Heart left ventricle (tissue), 16 donors: ENCODE measurements around the gene GSAP. TPM values are rescaled to one million over a fixed set of nuclear protein-coding genes. Genes with fewer than 3 reads are reported as not detected.

Experiments
- ATAC-seq, 4 donors: fragments of 200-7000 bp; cut with Tn5 transposase; one replicate each; pipeline ENCODE4 v1.9.1; 2020 to 2022; ENCODE audit warnings: moderate library complexity in 4 of 4, mild to moderate bottlenecking in 3 of 4, moderate number of reproducible peaks in 1 of 4
- DNase-seq, 5 donors: peaks; one replicate each; pipeline ENCODE4 v3.0.0-alpha.2; 2020
- H3K27ac ChIP-seq, 12 donors: fragments of 200-600 bp; sonication (generic) in 4 of 12; one replicate each; pipeline versions ENCODE4 v1.5.0 to v1.8.0; 2016 to 2022; ENCODE audit warnings: mild to moderate bottlenecking in 2 of 12
- H3K27me3 ChIP-seq, 9 donors: fragments of 200-600 bp; sonication (generic) in 2 of 9; one replicate each; pipeline versions ENCODE4 v1.5.1 to v1.8.0; 2016 to 2022; ENCODE audit warnings: mild to moderate bottlenecking in 3 of 9
- H3K36me3 ChIP-seq, 9 donors: fragments of 200-600 bp; sonication (generic) in 2 of 9; one replicate each; pipeline versions ENCODE4 v1.5.0 to v1.8.0; 2018 to 2022; ENCODE audit warnings: mild to moderate bottlenecking in 2 of 9
- H3K4me1 ChIP-seq, 12 donors: fragments of 200-600 bp; sonication (generic) in 4 of 12; one replicate each; pipeline versions ENCODE4 v1.5.0 to v1.8.0; 2016 to 2022; ENCODE audit warnings: mild to moderate bottlenecking in 3 of 12
- H3K4me3 ChIP-seq, 12 donors: fragments of 200-600 bp; sonication (generic) in 4 of 12; one replicate each; pipeline versions ENCODE4 v1.5.0 to v1.8.0; 2017 to 2022; ENCODE audit warnings: mild to moderate bottlenecking in 9 of 12, moderate library complexity in 4 of 12
- H3K9me3 ChIP-seq, 12 donors: fragments of 200-600 bp; sonication (generic) in 4 of 12; one replicate each; pipeline versions ENCODE4 v1.5.0 to v1.8.0; 2016 to 2022; ENCODE audit warnings: mild to moderate bottlenecking in 1 of 12
- POLR2A ChIP-seq, 2 donors: fragments of 450-650 bp; IDR thresholded peaks; one replicate each; pipeline ENCODE4 v1.6.1; 2017; ENCODE audit warnings: antibody characterized with exemption in 2 of 2, mild to moderate bottlenecking in 2 of 2, moderate library complexity in 2 of 2
- WGBS, 4 donors: extraction: QIAGEN DNeasy Blood & Tissue Kit in 2 of 4; methylation state at CpG; one replicate each; pipeline versions ENCODE4 v1.1.5 to v1.1.7; 2013 to 2018; 5-methylcytosine and 5-hydroxymethylcytosine counted together
- intact Hi-C, 10 donors: fragments of 100-400 bp; cut with DNase I; formaldehyde crosslinking; loops; one replicate each; pipeline versions ENCODE4 v1.11.1 to v1.14.2; 2022
- polyA plus RNA-seq, 2 donors: library from polyadenylated mRNA; stranded (reverse); fragments of 200-250 nt; gene quantifications; one replicate each; pipeline ENCODE4 v1.2.3, GENCODE V29; 2013
- total RNA-seq, 9 donors: library from RNA; depleted of rRNA in 2 of 9; stranded (reverse); fragments of >200 nt in 2 of 9; fragmentation: NEBNext Ultra II Directional in 3 of 9; extraction: Animal tissue kit (Norgen Biotek cat#: 25700) in 3 of 9; gene quantifications; one replicate each; pipeline versions ENCODE4 v1.1.0 to v1.2.4, GENCODE V29; 2016 to 2023
- TF ChIP-seq, protein P1 (sequence below), 12 donors: fragments of 200-600 bp; sonication (generic) in 4 of 12; IDR thresholded peaks; one replicate each; pipeline versions ENCODE4 v1.5.0 to v1.8.0; 2018 to 2022; ENCODE audit warnings: antibody characterized with exemption in 12 of 12, mild to moderate bottlenecking in 5 of 12
- donor health status: ischemic (EF 13 %, LVEDD 7.1; RV severe dilation, severe dysfunction).
- donor health status: healthy with polysubstance abuse.
- donor health status: DM: no; HTN: yes; CAD: no.
- donor health status: DM: no; HTN: no; CAD: no.
- donor health status: ischemic (EF 25% LVEDD 6.9; RV normal size, moderate dysfunction).
- donor health status: ischemic (EF 25% LVEDD 5.7; RV mildly dilated, moderate dysfunction).
- donor health status: healthy.
- donor health status: DM: yes; HTN: yes; CAD: no.
- donor health status: ischemic (EF 35%, LVEDD 5.7; RV mildly dilated, moderate dysfunction).
- donor health status: nonischemic (EF 11% LVEDD 7.7; RV severe dilation, severe dysfunction).
- donor health status: DM: yes; HTN: yes; CAD: no.
- donor health status: PGD.
- donor health status: ischemic (EF 29% LVEDD 5.4; RV normal size, mild dysfunction).
- donor health status: nonischemic (EF 23%, LVEDD 6.1; RV moderate dilation, normal function).

GSAP gene
- total and polyA plus RNA-seq, 11 donors = 1.7 to 24.9 (median 6.5) TPM

- H3K27ac ChIP-seq = no peak overlapping the region
- no peak for ATAC-seq
- no peak for DNase-seq
- H3K4me3 ChIP-seq = no peak overlapping the region
- H3K36me3 ChIP-seq = no peaks in the 10 kb centered on the region
- WGBS, 4 donors = 93 to 99% (median 96%) methylated on average over 6 of the region's 6 CpGs
- no peaks in the 10 kb centered on the region for H3K9me3 ChIP-seq
- peaks cover 0 to 35% (median 0%) of the 10 kb centered on the region in 12 donors for H3K4me1 ChIP-seq
- TF ChIP-seq POLR2A (IDR thresholded peaks at IDR 0.05) = no peak
- TF ChIP-seq, protein P1, sequence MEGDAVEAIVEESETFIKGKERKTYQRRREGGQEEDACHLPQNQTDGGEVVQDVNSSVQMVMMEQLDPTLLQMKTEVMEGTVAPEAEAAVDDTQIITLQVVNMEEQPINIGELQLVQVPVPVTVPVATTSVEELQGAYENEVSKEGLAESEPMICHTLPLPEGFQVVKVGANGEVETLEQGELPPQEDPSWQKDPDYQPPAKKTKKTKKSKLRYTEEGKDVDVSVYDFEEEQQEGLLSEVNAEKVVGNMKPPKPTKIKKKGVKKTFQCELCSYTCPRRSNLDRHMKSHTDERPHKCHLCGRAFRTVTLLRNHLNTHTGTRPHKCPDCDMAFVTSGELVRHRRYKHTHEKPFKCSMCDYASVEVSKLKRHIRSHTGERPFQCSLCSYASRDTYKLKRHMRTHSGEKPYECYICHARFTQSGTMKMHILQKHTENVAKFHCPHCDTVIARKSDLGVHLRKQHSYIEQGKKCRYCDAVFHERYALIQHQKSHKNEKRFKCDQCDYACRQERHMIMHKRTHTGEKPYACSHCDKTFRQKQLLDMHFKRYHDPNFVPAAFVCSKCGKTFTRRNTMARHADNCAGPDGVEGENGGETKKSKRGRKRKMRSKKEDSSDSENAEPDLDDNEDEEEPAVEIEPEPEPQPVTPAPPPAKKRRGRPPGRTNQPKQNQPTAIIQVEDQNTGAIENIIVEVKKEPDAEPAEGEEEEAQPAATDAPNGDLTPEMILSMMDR (IDR thresholded peaks at IDR 0.05) = no peak
- H3K27me3 ChIP-seq = no peaks in the 10 kb centered on the region
- intact Hi-C loops = no loop called here
Measured at GRCh38 chr7:77461842-77462241, 45.7 kb upstream of the GSAP start.

- peaks cover 0 to 35% (median 0%) of the 10 kb centered on the region in 12 donors for H3K4me1 ChIP-seq
- ATAC-seq = no peak
- intact Hi-C loops = no loop called here
- H3K9me3 ChIP-seq = no peaks in the 10 kb centered on the region
- H3K4me3 ChIP-seq = no peak overlapping the region
- no peaks in the 10 kb centered on the region for H3K36me3 ChIP-seq
- no peak for DNase-seq
- WGBS, 4 donors = 68 to 84% (median 80%) methylated on average over 3 of the region's 3 CpGs
- no peaks in the 10 kb centered on the region for H3K27me3 ChIP-seq
- no peak overlapping the region for H3K27ac ChIP-seq
- TF ChIP-seq, protein P1 (IDR thresholded peaks at IDR 0.05) = no peak
- no peak for TF ChIP-seq POLR2A (IDR thresholded peaks at IDR 0.05)
Measured at GRCh38 chr7:77461246-77461645, 45.1 kb upstream of the GSAP start.

GRCh38 chr7:77460057-77460486, 43.9 kb upstream of the GSAP start:
- WGBS, 4 donors = 47 to 52% (median 50%) methylated on average over 3 of the region's 3 CpGs
- no peak overlapping the region for H3K4me3 ChIP-seq
- H3K9me3 ChIP-seq = no peaks in the 10 kb centered on the region
- DNase-seq = no peak
- H3K27me3 ChIP-seq = no peaks in the 10 kb centered on the region
- no peak for ATAC-seq
- no peak for TF ChIP-seq POLR2A (IDR thresholded peaks at IDR 0.05)
- TF ChIP-seq, protein P1 (IDR thresholded peaks at IDR 0.05) = peak in 3 of 12 donors; percentile 9 to 24 (median 13)
- no peak overlapping the region for H3K27ac ChIP-seq
- no peaks in the 10 kb centered on the region for H3K36me3 ChIP-seq
- H3K4me1 ChIP-seq = peaks cover 0 to 38% (median 0%) of the 10 kb centered on the region in 12 donors
- intact Hi-C loops = no loop called here

DNA sequence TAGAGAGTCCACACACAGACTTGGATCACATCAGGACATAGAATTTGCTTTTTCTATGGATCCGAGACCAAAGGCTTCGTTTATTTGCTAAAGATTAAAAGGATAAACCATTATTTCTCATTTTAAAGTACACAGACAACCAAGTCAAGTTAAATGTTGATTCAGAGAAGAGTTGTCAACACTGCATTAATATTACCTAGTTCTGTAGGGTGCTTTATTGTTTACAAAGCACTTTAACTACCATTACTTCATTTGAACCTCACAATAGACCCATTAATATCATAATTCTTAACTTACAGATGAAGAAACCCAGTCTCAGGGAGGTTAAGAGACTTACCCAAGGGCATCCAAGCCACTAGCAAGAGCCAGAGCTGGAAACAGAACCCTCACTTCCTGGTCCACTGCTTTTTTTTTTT, 43.2 kb upstream of the GSAP start:
- no peak overlapping the region for H3K27ac ChIP-seq
- H3K9me3 ChIP-seq = no peaks in the 10 kb centered on the region
- no peak for ATAC-seq
- intact Hi-C loops = loop anchor here in 1 of 10 donors (10.0 kb wide), 1 partner anchor 75 kb away; the partner anchor contains the start of gene PTPN12
- H3K4me1 ChIP-seq = peaks cover 0 to 39% (median 0%) of the 10 kb centered on the region in 12 donors
- no peaks in the 10 kb centered on the region for H3K27me3 ChIP-seq
- H3K36me3 ChIP-seq = no peaks in the 10 kb centered on the region
- no peak overlapping the region for H3K4me3 ChIP-seq
- no peak for DNase-seq
- TF ChIP-seq, protein P1 (IDR thresholded peaks at IDR 0.05) = no peak
- TF ChIP-seq POLR2A (IDR thresholded peaks at IDR 0.05) = no peak
- 93 to 97% (median 95%) methylated on average over 2 of the region's 2 CpGs for WGBS, 4 donors
